ENCODE data around the gene SIGLEC11.
A peak's percentile ranks its signal among the peaks of the same experiment; 100 is the strongest.
"Not testable (repeated sequence)": the region's sequence is repeated elsewhere in the genome, so short reads cannot be mapped to it uniquely, and the experiment has no call there.

The SIGLEC11 gene, protein sequence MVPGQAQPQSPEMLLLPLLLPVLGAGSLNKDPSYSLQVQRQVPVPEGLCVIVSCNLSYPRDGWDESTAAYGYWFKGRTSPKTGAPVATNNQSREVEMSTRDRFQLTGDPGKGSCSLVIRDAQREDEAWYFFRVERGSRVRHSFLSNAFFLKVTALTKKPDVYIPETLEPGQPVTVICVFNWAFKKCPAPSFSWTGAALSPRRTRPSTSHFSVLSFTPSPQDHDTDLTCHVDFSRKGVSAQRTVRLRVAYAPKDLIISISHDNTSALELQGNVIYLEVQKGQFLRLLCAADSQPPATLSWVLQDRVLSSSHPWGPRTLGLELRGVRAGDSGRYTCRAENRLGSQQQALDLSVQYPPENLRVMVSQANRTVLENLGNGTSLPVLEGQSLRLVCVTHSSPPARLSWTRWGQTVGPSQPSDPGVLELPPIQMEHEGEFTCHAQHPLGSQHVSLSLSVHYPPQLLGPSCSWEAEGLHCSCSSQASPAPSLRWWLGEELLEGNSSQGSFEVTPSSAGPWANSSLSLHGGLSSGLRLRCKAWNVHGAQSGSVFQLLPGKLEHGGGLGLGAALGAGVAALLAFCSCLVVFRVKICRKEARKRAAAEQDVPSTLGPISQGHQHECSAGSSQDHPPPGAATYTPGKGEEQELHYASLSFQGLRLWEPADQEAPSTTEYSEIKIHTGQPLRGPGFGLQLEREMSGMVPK

DNA sequence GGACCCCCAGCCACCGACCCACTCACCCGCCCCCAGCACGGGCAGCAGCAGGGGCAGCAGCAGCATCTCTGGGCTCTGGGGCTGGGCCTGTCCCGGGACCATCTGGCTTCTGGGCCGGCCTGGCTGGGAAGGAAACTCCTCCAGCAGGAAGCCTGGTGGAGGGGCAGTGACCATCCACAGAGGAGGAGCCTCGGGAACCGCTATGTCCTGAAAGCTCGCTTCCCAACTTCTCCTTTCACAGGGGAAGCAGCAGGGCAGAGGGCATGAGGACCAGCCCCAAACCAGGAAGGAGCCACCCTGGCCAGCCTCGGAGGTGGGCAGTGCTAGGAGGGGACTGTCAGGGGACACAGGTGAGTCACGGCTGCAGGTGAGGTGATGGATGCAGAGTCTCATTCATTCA, at the start of gene SIGLEC11:
SIGLEC11 (minus strand) TSS at position 193 of the 400 bp plus-strand sequence; CDS start at position 102, 91 bp downstream.
- DNase-seq = not testable (repeated sequence)

- DNase-seq = no peak
Measured at GRCh38 chr19:50008532-50008931, 47.6 kb upstream of the SIGLEC11 start.

- no peak for DNase-seq
Measured at GRCh38 chr19:50007947-50008346, 47.0 kb upstream of the SIGLEC11 start.

GRCh38 chr19:50007170-50007569, 46.2 kb upstream of the SIGLEC11 start:
- no peak for DNase-seq

GRCh38 chr19:50005428-50005827, 44.5 kb upstream of the SIGLEC11 start:
- DNase-seq = no peak

- peak; percentile 24 to 83 for DNase-seq
Measured at GRCh38 chr19:50003810-50004419, 42.9 kb upstream of the SIGLEC11 start.

DNA sequence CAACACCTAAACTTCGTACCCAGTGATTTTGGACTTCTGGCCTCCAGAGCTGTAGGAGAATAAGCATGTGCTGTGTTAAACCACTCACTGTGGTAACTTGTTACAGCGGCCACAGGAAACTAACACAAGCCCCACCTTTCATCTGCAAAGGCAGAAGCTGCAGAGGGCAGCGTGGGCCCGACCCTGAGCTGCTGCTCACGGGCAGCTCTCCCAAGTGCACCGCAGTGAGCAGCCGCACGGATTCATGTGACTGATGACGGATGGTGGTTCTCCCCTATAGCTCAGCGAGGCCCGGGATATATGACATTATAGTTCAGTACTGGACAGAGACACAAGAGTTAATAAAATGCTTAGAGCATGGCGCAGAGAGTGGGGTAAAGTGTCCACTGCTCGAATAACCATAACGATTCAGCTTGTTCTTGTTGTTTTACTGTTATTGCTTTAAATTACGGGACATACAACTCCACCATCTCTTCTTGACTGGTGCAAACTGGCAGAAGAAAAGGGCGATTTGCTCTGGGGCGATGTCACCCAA, 42.3 kb upstream of the SIGLEC11 start:
- DNase-seq = no peak

GRCh38 chr19:50002386-50002960, 41.5 kb upstream of the SIGLEC11 start:
- DNase-seq = no peak

GRCh38 chr19:50001775-50002174, 40.8 kb upstream of the SIGLEC11 start:
- DNase-seq = no peak

DNA sequence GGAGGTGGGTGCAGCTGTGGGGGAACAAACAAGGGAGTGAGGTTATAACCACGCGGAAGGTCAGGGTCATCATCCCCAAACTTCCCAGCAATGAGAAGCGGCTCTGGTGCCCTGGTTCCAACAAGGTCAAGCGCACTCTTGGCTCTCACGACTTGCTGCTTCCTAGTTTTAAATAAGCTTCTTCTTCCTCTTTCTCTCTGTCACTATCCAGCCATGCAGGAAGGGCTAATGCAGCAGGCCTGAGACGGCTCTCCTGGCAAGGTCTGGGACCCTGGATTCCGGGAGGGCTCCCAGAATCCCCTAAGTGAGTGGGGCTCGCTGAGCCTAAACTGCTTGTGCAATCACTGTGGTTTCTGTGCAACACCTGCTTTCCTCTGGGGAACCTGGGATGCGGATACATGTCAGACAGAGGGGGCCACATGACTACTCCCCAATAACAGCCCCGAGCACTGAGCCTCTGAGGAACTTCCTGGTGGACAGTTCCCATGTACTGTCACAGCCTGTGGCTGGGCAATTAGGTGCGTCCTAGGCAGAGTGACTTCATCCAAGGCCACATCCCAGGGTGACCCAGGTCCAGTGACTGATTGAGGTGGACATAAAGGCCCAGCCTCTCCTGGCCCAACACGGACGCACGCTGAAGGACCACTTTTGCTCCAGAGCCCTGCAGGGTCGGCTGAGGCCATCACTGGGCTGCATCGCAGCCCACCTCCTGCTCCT, 40.0 kb upstream of the SIGLEC11 start:
- no peak for DNase-seq

DNA sequence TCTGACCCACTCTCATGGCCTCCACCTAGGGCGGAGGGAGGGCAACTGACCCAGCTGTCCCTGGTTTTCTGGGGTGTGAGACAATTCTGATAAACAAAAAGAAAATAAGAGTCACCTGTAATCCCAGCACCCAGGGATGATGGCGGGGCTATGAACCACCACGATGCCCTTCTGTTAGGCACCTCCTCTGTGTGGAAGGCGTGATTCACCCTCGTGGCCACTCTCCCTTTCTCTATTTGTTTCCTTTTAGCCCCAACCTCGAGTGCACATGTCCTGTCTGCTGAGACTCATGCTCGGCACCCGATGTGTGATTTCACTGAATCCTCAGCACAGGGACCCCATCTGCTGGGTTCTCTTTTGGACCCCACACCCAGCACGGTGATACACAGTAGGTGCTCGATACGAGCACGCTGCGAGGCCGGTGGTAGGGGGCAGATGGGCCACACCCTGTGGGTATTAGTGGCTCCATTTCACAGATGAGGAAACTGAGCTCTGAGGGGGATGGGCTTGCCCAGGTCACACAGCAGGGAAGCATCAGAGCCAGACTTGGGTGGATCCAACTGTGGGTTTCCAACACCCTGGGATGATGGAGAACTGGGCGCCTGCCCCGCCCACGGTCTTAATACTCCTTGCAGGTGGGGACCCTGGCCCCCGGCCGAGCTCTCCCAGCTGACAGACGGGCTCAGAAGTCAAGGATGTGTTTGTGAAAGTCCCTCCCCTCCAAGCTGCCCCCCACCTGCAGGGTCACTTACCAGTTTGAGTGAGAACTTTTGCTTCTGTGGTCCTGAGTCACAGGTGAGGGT, 39.3 kb upstream of the SIGLEC11 start:
- DNase-seq = no peak

GRCh38 chr19:49999371-50000010, 38.5 kb upstream of the SIGLEC11 start:
- no peak for DNase-seq

DNA sequence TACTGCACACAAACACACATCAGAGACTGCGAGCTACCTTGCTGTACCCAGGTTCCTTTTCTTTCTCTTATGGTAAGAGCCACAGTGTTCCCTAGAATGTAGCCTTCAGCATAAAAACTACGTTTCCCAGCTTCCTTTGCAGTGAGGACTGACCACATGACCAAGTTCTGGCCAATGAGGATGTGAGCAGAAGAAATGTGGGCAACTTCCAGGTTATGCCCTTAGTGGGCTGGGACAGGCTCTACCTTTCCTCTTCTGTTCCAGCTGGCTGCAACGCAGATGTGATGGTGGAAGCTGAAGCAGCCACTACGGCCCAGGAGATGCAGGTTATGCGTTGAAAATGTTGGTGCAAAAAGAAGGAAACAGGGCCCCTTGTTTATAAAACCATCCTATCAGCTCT, 36.7 kb upstream of the SIGLEC11 start:
- DNase-seq = peak in 1 of 2 experiments; percentile 35

DNA sequence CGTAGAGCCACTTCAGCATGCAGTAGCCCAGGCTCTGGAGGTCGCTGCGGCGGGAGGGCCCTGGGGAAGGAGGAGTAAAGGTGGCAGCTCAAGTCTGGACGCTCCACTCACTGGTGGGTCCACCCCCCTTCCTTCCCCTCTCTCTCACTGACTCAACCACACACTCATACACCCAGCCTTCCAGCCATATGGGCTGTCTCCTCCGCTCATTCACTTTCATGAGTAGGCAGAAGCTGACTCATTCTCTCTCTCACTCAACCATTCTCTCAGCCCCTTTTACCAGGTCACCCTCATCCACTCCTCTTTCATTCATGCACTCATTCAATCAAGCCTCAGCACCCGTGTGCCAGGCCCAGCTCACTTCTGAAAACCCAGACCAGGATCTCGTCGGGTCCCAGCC, 27.5 kb upstream of the SIGLEC11 start:
- no peak for DNase-seq

DNA sequence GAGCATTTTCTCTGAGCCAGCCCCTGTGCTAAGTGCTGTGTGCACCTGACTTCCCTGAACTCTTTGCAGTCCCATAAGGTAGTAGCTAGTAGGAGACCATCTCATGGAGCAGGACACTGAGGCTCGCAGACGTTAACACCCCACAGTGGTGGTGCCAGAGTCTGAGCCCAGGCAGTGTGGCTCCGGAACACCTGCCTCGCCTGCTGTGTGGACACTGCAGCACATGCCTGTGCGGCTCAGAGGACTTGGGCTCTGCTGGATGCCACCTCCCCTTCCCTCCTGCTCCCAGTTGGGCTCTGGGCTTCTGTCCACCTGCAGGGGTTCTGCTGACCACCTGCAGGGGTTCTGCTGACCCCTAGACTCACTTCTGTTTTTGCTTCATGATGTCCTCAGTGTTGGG, 27.0 kb upstream of the SIGLEC11 start:
- DNase-seq = no peak

DNA sequence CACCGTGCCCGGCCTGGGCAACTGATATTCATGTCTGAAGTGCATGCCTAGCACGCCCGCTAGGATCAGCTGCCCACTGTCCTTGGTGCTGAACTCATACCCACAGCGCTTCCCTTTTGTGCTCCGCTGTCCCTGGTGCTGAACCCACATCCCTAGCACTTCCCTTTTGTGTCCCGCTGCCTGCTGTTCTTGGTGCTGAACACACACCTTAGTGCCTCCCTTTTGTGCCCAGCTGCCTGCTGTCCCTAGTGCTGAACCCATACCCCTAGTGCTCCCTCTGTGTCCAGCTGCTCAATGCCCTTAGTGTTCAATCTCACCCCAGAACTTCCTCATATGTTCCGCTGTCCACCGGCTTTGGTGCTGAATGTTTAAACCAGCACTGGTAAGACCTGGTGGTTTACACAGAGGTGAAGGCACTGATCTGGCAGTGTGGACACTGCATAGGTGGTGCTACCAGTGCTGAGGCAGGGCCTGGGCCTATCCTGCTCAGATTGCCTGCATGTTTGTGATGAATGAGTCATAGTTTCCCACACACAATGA, 26.3 kb upstream of the SIGLEC11 start:
- peak in 1 of 2 experiments; percentile 45 for DNase-seq

- no peak for DNase-seq
Measured at GRCh38 chr19:49986354-49986753, 25.4 kb upstream of the SIGLEC11 start.

GRCh38 chr19:49985871-49986270, 24.9 kb upstream of the SIGLEC11 start:
- no peak for DNase-seq

- DNase-seq = no peak
Measured at GRCh38 chr19:49984491-49984890, 23.5 kb upstream of the SIGLEC11 start.

GRCh38 chr19:49983645-49984229, 22.8 kb upstream of the SIGLEC11 start:
- peak in 1 of 2 experiments; percentile 24 for DNase-seq

All from SW 1271 (cell line).